K562 (cell line): Measurements from ENCODE around the gene EDDM3A. TPM values are rescaled to one million over a fixed set of nuclear protein-coding genes. Genes with fewer than 3 reads are reported as not detected.
"Not testable (repeated sequence)": the region's sequence is repeated elsewhere in the genome, so short reads cannot be mapped to it uniquely, and the experiment has no call there.

Source experiments
- ATAC-seq: fragments of 200-7000 bp; cut with Tn5 transposase; 3 replicates; pipeline ENCODE4 v1.9.1; 2020; ENCODE audit warnings: moderate library complexity
- BruUV-seq: library from RNA; stranded (reverse); fragments of 400-500 nt; replicated peaks from 2 replicates; lab custom pipeline; 2021; lab: Mats Ljungman, UMichigan
- CTCF ChIA-PET: fragments of 300-600 bp; formaldehyde crosslinking; extraction: SDS; loops from one replicate; lab custom pipeline; 2021; ENCODE audit warnings: low intra/inter-chr PET ratio; lab: Yijun Ruan, JAX
- POLR2A ChIA-PET: fragments of 300-600, 350-650 bp; sonication (Branson Sonifier 250); formaldehyde crosslinking; extraction: SDS; loops from one replicate; lab custom pipeline; 2021; ENCODE audit warnings: antibody characterized with exemption, inconsistent platforms; lab: Yijun Ruan, JAX
- DNase-seq, 4 experiments: peaks; one replicate each; pipeline versions ENCODE4 v3.0.0 to v3.0.0-alpha.2; 2011 to 2018; ENCODE audit warnings: low spot score in 3 of 4, mixed read lengths in 3 of 4; ENCODE audit errors: extremely low read depth in 1 of 4
- FAIRE-seq: peaks from 2 replicates; lab custom pipeline; 2011; peaks lifted over from hg19 to GRCh38; lab: Jason Lieb, UNC
- H2AFZ ChIP-seq: 2 replicates; pipeline ENCODE4 v1.6.0; 2011; ENCODE audit warnings: low read depth, low read length, control low read depth, inconsistent platforms
- H3K27ac ChIP-seq: fragments of 200-600 bp; 3 replicates; pipeline ENCODE4 v1.8.0; 2011; ENCODE audit warnings: low read depth, mild to moderate bottlenecking, control low read depth, inconsistent platforms, low read length, moderate library complexity, mixed read lengths; ENCODE audit errors: extremely low read depth
- H3K27me3 ChIP-seq, 2 experiments: fragments of 300-600 bp in 1 of 2; 2 replicates in 1 of 2; 3 replicates in 1 of 2; pipeline versions ENCODE4 v1.6.0 to v1.8.0; 2011; ENCODE audit warnings: inconsistent platforms in 2 of 2, low read length in 2 of 2, mild to moderate bottlenecking in 1 of 2, mixed read lengths in 1 of 2, moderate library complexity in 1 of 2; ENCODE audit not compliant: control insufficient read depth in 2 of 2, insufficient read depth in 2 of 2
- H3K36me3 ChIP-seq: fragments of 300-600 bp; 3 replicates; pipeline ENCODE4 v1.8.0; 2011; ENCODE audit warnings: mild to moderate bottlenecking, low read length, inconsistent platforms; ENCODE audit not compliant: control insufficient read depth, insufficient read depth
- H3K4me1 ChIP-seq, 2 experiments: fragments of 200-600 bp in 1 of 2; replicated peaks in 1 of 2; 2 replicates in 1 of 2; 3 replicates in 1 of 2; pipeline versions ENCODE4 v1.5.1 to v1.8.0; 2011; ENCODE audit warnings: inconsistent platforms in 2 of 2, low read length in 2 of 2, mild to moderate bottlenecking in 1 of 2, mixed read lengths in 1 of 2, moderate library complexity in 1 of 2; ENCODE audit not compliant: control insufficient read depth in 2 of 2, insufficient read depth in 2 of 2
- H3K4me2 ChIP-seq: 2 replicates; pipeline ENCODE4 v1.6.1; 2011; ENCODE audit warnings: low read length, control low read depth, inconsistent platforms, mixed read lengths; ENCODE audit not compliant: insufficient read depth
- H3K4me3 ChIP-seq: fragments of 200-600 bp; sonication (generic), shearing (Covaris generic); 2 replicates; pipeline ENCODE4 v1.5.1; 2016; ENCODE audit warnings: control low read depth, inconsistent platforms
- H3K79me2 ChIP-seq: fragments of 200-600 bp; 3 replicates; pipeline ENCODE4 v1.8.0; 2011; ENCODE audit warnings: low read length, inconsistent platforms; ENCODE audit not compliant: control insufficient read depth, insufficient read depth
- H3K9ac ChIP-seq, 2 experiments: 2 replicates each; pipeline versions ENCODE4 v1.6.0 to v1.6.1; 2011; ENCODE audit warnings: low read depth in 2 of 2, low read length in 2 of 2, control low read depth in 1 of 2, inconsistent platforms in 1 of 2, mild to moderate bottlenecking in 1 of 2, mixed read lengths in 1 of 2; ENCODE audit not compliant: insufficient read depth in 1 of 2
- H3K9me1 ChIP-seq: one replicate; pipeline ENCODE4 v1.6.0; 2011; ENCODE audit warnings: inconsistent platforms, mild to moderate bottlenecking, low read length, moderate library complexity; ENCODE audit not compliant: control insufficient read depth, insufficient read depth
- H3K9me3 ChIP-seq: replicated peaks from 2 replicates; pipeline ENCODE4 v1.5.1; 2011; ENCODE audit warnings: low read depth, low read length, inconsistent platforms; ENCODE audit not compliant: control insufficient read depth, insufficient read depth
- H4K20me1 ChIP-seq: replicated peaks from 2 replicates; pipeline ENCODE4 v1.6.1; 2011; ENCODE audit warnings: low read length, inconsistent platforms, mixed read lengths; ENCODE audit not compliant: control insufficient read depth, insufficient read depth
- RBM22 ChIP-seq: fragments of 200-400 bp; formaldehyde crosslinking; IDR thresholded peaks from 2 replicates; pipeline ENCODE4 v1.6.1; 2018; ENCODE audit warnings: low read length, low read depth; ENCODE audit not compliant: poor library complexity, severe bottlenecking
- STAT5B ChIP-seq: fragments of 250-450 bp; sonication (Bioruptor Pico); IDR thresholded peaks from 2 replicates; pipeline ENCODE4 v1.8.0; 2021; ENCODE audit warnings: mild to moderate bottlenecking, inconsistent platforms
- ZNF778 ChIP-seq: fragments of 450-650 bp; formaldehyde crosslinking; IDR thresholded peaks from 2 replicates; pipeline ENCODE4 v1.4.0; 2020; ENCODE audit warnings: mild to moderate bottlenecking, moderate library complexity
- WGBS: fragments of 100-300 bp; shearing (Covaris generic); methylation state at CpG from one replicate; pipeline ENCODE4 v1.1.6; 2016; ENCODE audit warnings: low coverage, mixed read lengths; ENCODE audit not compliant: insufficient coverage; ENCODE audit errors: missing lambda C conversion rate; 5-methylcytosine and 5-hydroxymethylcytosine counted together
- in situ Hi-C: fragments of 300-500 bp; cut with MboI; formaldehyde crosslinking; loops from 4 replicates; pipeline ENCODE4 v1.15.0; 2018; ENCODE audit warnings: inconsistent platforms, mixed read lengths
- intact Hi-C: fragments of 100-400 bp; cut with micrococcal nuclease; formaldehyde crosslinking; loops from 2 replicates; pipeline ENCODE4 v1.14.2; 2022
- polyA plus RNA-seq, 8 experiments: library from polyadenylated mRNA; depleted of rRNA in 4 of 8; stranded (reverse) in 5 of 8; unstranded in 3 of 8; fragments of >200 nt; fragmentation: Nextera tagmentation in 2 of 8; fragmentation: Illumina TruSeq in 1 of 8; extraction: Ambion mirVana in 2 of 8; extraction: Trizol in 1 of 8; gene quantifications; 2 replicates each; pipeline versions ENCODE4 v1.2.1 to v1.2.3, GENCODE V29; 2011 to 2014; ENCODE audit warnings: inconsistent platforms in 1 of 8, missing spikeins in 1 of 8
- total RNA-seq, 7 experiments: library from RNA; depleted of rRNA in 6 of 7; stranded (reverse); fragments of >200 nt in 6 of 7; fragmentation: Illumina TruSeq in 2 of 7; extraction: Trizol in 2 of 7; gene quantifications; 2 replicates each; pipeline versions ENCODE4 v1.2.1 to v1.2.3, GENCODE V29; 2011 to 2021; ENCODE audit warnings: low replicate concordance in 1 of 7

Gene EDDM3A
- total and polyA plus RNA-seq, 9 of the 15 experiments (the other 6 are each of a cell fraction or from before 2014, with no cell fraction given): not detected

- no peak for TF ChIP-seq ZNF778 (CRISPR knock-in tag)
These were observed 46.8 kb upstream of the EDDM3A start (continued) for GRCh38 chr14:20698934-20699333.

- CTCF ChIA-PET: interaction anchor here (0.9 kb wide), 1 partner anchor 156 kb away, joined by 3 read pairs; no protein-coding TSS in a partner anchor
- Histone ChIP-seq H3K4me1 (peaks cover 0 to 9% of the 10 kb centered on the region in 2 experiments; a peak in 2 of 5 replicates), H4K20me1 (no peaks in the 10 kb centered on the region), H3K4me3 (no peak overlapping the region), H3K36me3 (no peaks in the 10 kb centered on the region), H3K9me1 (no peaks in the 10 kb centered on the region), H2AFZ (no peak overlapping the region), H3K27me3 (peaks cover 3 to 6% of the 10 kb centered on the region in 2 experiments; a peak in 3 of 5 replicates), H3K79me2 (no peaks in the 10 kb centered on the region), H3K9me3 (no peaks in the 10 kb centered on the region), H3K4me2 (no peak overlapping the region), H3K9ac (no peak overlapping the region), H3K27ac (no peak overlapping the region)
- DNase-seq (no peak), FAIRE-seq (no peak), ATAC-seq (no peak)
- BruUV-seq: no TSS peak
- intact Hi-C loops (loop anchor here (5.0 kb wide), 2 partner anchors 172 to 337 kb away; no protein-coding TSS in a partner anchor), in situ Hi-C loops (loop anchor here (25.0 kb wide), 1 partner anchor 262 kb away; the partner anchor contains the start of gene RNASE2)
- POLR2A ChIA-PET: no interaction called here
- no peak for TF ChIP-seq RBM22
- no peak for TF ChIP-seq STAT5B (CRISPR knock-in tag)
These were observed 45.8 kb upstream of the EDDM3A start for GRCh38 chr14:20699931-20700330.

- CTCF ChIA-PET: interaction anchor here (0.9 kb wide), 1 partner anchor 155 kb away, joined by 3 read pairs; no protein-coding TSS in a partner anchor
- DNase-seq, POLR2A ChIA-PET, ATAC-seq, H2AFZ ChIP-seq, FAIRE-seq, H3K4me1 ChIP-seq, H3K27ac ChIP-seq, H3K4me2 ChIP-seq, H3K4me3 ChIP-seq, H3K79me2 ChIP-seq, H3K36me3 ChIP-seq, H3K9me1 ChIP-seq, H3K9me3 ChIP-seq, H3K27me3 ChIP-seq, intact Hi-C loops, H4K20me1 ChIP-seq, H3K9ac ChIP-seq, BruUV-seq: not testable (repeated sequence)
- 5% methylated on average over 7 of the region's 7 CpGs for WGBS
- in situ Hi-C loops: loop anchor here (25.0 kb wide), 1 partner anchor 261 kb away; the partner anchor contains the start of gene RNASE2
These were observed 44.7 kb upstream of the EDDM3A start for GRCh38 chr14:20700965-20701364.
